Measurements from ENCODE around the gene KLF7. TPM values are rescaled to one million over a fixed set of nuclear protein-coding genes. Genes with fewer than 3 reads are reported as not detected.

Gene KLF7
- total RNA-seq, 1 experiment from 2014 or later, result 17.1 TPM

- ChIA-PET POLR2A (no interaction called here), CTCF (no interaction called here)
- no TSS peak for BruUV-seq (replicated peaks)
- Histone ChIP-seq H3K9me3 (ENCODE audit: control insufficient read depth, insufficient read depth, low read depth, low read length) (no peaks in the 10 kb centered on the region), H3K4me1 (ENCODE audit: control insufficient read depth, insufficient read depth, low read length) (no peaks in the 10 kb centered on the region), H3K36me3 (ENCODE audit: control insufficient read depth, insufficient read depth, low read length) (no peaks in the 10 kb centered on the region), H3K4me3 (ENCODE audit: low read depth in 2 of 2, low read length in 2 of 2) (no peak overlapping the region), H3K27ac (ENCODE audit: low read length) (no peak overlapping the region), H3K27me3 (ENCODE audit: control insufficient read depth, insufficient read depth, low read length) (no peaks in the 10 kb centered on the region)
- in situ Hi-C loops (cut with HindIII; ENCODE audit: low pct_unique_long_range_greater_than_20kb, low sequenced_read_pairs) (no loop called here), intact Hi-C loops (cut with micrococcal nuclease; ENCODE audit: unreplicated experiment) (no loop called here)
- ATAC-seq, result no peak
- TF ChIP-seq CTCF (IDR thresholded peaks at IDR 0.05), result no peak
- no peak for TF ChIP-seq SIN3A (IDR thresholded peaks at IDR 0.05; ENCODE audit: borderline replicate concordance, insufficient read depth, low read depth, low read length)
- TF ChIP-seq REST (IDR thresholded peaks at IDR 0.05; ENCODE audit: insufficient read depth in 1 of 2, low read depth in 2 of 2, low read length in 1 of 2), result no peak
- TF ChIP-seq TCF7L2 (IDR thresholded peaks at IDR 0.05; ENCODE audit: low read depth, low read length), result no peak
- no peak for TF ChIP-seq POLR2AphosphoS5 (IDR thresholded peaks at IDR 0.05; ENCODE audit: low read depth, low read length)
- no peak for DNase-seq (ENCODE audit: low read depth, low spot score)
Measured at GRCh38 chr2:207055257-207055656, 110.5 kb downstream of the KLF7 start.

- CTCF ChIA-PET, result no interaction called here
- TF ChIP-seq TCF7L2 (IDR thresholded peaks at IDR 0.05; ENCODE audit: low read depth, low read length), result no peak
- no peak for TF ChIP-seq CTCF (IDR thresholded peaks at IDR 0.05)
- TF ChIP-seq SIN3A (IDR thresholded peaks at IDR 0.05; ENCODE audit: borderline replicate concordance, insufficient read depth, low read depth, low read length), result no peak
- TF ChIP-seq REST (IDR thresholded peaks at IDR 0.05; ENCODE audit: insufficient read depth in 1 of 2, low read depth in 2 of 2, low read length in 1 of 2), result no peak
- TF ChIP-seq POLR2AphosphoS5 (IDR thresholded peaks at IDR 0.05; ENCODE audit: low read depth, low read length), result no peak
- intact Hi-C loops (cut with micrococcal nuclease; ENCODE audit: unreplicated experiment) (no loop called here), in situ Hi-C loops (cut with HindIII; ENCODE audit: low pct_unique_long_range_greater_than_20kb, low sequenced_read_pairs) (no loop called here)
- Histone ChIP-seq H3K36me3 (ENCODE audit: control insufficient read depth, insufficient read depth, low read length) (no peaks in the 10 kb centered on the region), H3K4me3 (ENCODE audit: low read depth in 2 of 2, low read length in 2 of 2) (no peak overlapping the region), H3K27me3 (ENCODE audit: control insufficient read depth, insufficient read depth, low read length) (no peaks in the 10 kb centered on the region), H3K4me1 (ENCODE audit: control insufficient read depth, insufficient read depth, low read length) (no peaks in the 10 kb centered on the region), H3K27ac (ENCODE audit: low read length) (no peak overlapping the region), H3K9me3 (ENCODE audit: control insufficient read depth, insufficient read depth, low read depth, low read length) (no peaks in the 10 kb centered on the region)
- no TSS peak for BruUV-seq (replicated peaks)
- POLR2A ChIA-PET, result no interaction called here
- no peak for DNase-seq (ENCODE audit: low read depth, low spot score)
- no peak for ATAC-seq
Measured at GRCh38 chr2:207054521-207054920, 111.2 kb downstream of the KLF7 start.
